Measurements from ENCODE around the gene CBLN1. TPM values are rescaled to one million over a fixed set of nuclear protein-coding genes. Genes with fewer than 3 reads are reported as not detected.

Gene CBLN1
- 58.1 TPM for total RNA-seq

DNA sequence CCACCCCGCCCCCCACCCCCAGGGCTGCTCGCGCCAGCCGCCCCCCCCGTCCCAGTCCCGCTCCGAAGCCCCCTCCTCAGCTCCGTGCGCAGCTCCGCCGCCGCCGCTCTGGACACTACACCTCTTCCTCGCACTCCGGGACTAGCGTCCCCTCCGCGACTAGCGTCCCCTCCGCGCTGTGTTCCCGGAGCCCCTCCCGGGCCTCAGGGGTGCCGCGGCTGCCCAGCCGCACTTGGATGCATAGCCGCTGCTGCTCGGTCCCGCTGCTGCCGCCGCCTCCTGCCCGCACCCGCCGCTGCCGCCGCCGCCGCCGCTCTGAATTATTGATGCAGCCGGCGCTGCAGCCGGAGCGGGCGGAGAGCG is at the start of gene CBLN1:
CBLN1 (minus strand) TSS at position 359 of the 363 bp plus-strand sequence. CDS start 373 bp downstream, outside the sequence.

Other genes with a start within 250 kb of the CBLN1 start
- gene C16orf78, start 92.0 kb upstream of the CBLN1 start, total RNA-seq: not detected

All from diencephalon (tissue), 1 donor.